Measurements from ENCODE around the gene CLMP. TPM values are rescaled to one million over a fixed set of nuclear protein-coding genes. Genes with fewer than 3 reads are reported as not detected.

Gene CLMP
- polyA plus RNA-seq, 1 donor (not counting 4 experiments of a cell fraction or from before 2014, with no cell fraction given), result 2.7 TPM

DNA sequence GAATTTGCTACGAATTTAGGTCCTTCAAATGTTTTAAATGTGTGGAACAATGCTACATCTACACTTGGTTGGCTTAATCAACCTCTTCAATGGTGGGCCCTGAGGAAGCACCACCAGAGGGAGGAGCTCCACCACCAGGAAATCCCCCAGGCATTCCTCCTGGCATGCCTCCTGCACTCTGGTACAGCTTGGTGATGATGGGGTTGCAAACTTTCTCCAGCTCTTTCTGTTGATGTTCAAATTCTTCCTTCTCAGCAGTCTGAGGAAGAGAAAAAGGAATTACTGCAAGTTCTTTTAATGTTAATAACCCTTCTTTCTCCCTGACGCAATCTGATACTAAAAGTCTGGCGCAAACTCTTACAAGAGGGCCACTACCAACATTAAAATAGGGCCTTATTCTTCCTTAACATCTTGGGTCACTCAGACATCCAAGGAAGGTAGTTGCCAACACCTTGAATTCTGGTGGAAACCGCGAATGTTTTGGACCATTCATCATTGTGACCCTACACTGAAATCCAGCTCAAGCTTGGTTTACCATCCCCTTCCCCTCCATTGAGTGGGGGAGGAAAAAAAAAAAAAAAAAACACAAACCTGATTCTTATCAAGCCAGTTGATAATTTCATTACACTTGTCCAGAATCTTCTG, 137.3 kb downstream of the CLMP start:
- Histone ChIP-seq H3K9me3 (ENCODE audit: control insufficient read depth, low read depth, low read length) (no peaks in the 10 kb centered on the region), H3K27me3 (ENCODE audit: control insufficient read depth, extremely low read depth, insufficient read depth, low read length) (no peaks in the 10 kb centered on the region), H3K4me1 (ENCODE audit: control insufficient read depth, extremely low read depth, insufficient read depth, low read length) (peaks cover 17% of the 10 kb centered on the region), H3K4me3 (ENCODE audit: control insufficient read depth in 2 of 3, extremely low read depth in 1 of 3, insufficient read depth in 2 of 3, low read depth in 1 of 3, low read length in 3 of 3) (no peak overlapping the region), H2AFZ (ENCODE audit: control insufficient read depth, low read length) (no peak overlapping the region), H3K9me1 (ENCODE audit: control insufficient read depth, extremely low read depth, insufficient read depth, low read length) (no peaks in the 10 kb centered on the region), H3K27ac (ENCODE audit: control insufficient read depth, insufficient read depth, low read length) (no peak overlapping the region), H3K9ac (ENCODE audit: control insufficient read depth, extremely low read depth, insufficient read depth, low read length) (no peak overlapping the region), H3K79me2 (ENCODE audit: control insufficient read depth, insufficient read depth, low read length) (peaks cover 36% of the 10 kb centered on the region), H4K20me1 (ENCODE audit: control insufficient read depth, extremely low read depth, insufficient read depth, low read length) (peaks cover 55% of the 10 kb centered on the region), H3K36me3 (ENCODE audit: control insufficient read depth in 2 of 2, extremely low read depth in 1 of 2, insufficient read depth in 2 of 2, low read length in 2 of 2) (peaks cover 39 to 49% of the 10 kb centered on the region in 2 experiments), H3K4me2 (ENCODE audit: control insufficient read depth, extremely low read depth, insufficient read depth, low read depth, low read length) (no peak overlapping the region)
- dilution Hi-C loops (cut with MboI; ENCODE audit: extremely low pct_ligation_motif_present, low sequenced_read_pairs), result no loop called here
- TF ChIP-seq, protein P1, sequence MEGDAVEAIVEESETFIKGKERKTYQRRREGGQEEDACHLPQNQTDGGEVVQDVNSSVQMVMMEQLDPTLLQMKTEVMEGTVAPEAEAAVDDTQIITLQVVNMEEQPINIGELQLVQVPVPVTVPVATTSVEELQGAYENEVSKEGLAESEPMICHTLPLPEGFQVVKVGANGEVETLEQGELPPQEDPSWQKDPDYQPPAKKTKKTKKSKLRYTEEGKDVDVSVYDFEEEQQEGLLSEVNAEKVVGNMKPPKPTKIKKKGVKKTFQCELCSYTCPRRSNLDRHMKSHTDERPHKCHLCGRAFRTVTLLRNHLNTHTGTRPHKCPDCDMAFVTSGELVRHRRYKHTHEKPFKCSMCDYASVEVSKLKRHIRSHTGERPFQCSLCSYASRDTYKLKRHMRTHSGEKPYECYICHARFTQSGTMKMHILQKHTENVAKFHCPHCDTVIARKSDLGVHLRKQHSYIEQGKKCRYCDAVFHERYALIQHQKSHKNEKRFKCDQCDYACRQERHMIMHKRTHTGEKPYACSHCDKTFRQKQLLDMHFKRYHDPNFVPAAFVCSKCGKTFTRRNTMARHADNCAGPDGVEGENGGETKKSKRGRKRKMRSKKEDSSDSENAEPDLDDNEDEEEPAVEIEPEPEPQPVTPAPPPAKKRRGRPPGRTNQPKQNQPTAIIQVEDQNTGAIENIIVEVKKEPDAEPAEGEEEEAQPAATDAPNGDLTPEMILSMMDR (optimal IDR thresholded peaks at IDR 0.05 in 1 of 3, IDR thresholded peaks at IDR 0.05 in 1 of 3, conservative IDR thresholded peaks at IDR 0.05 in 1 of 3; ENCODE audit: extremely low read depth in 1 of 3, insufficient read depth in 2 of 3, low read length in 3 of 3), result no peak
- no peak for TF ChIP-seq EZH2 (IDR thresholded peaks at IDR 0.05; ENCODE audit: low read length)
- no peak for DNase-seq (ENCODE audit: low read depth, low spot score)
- FAIRE-seq, result no peak

DNA sequence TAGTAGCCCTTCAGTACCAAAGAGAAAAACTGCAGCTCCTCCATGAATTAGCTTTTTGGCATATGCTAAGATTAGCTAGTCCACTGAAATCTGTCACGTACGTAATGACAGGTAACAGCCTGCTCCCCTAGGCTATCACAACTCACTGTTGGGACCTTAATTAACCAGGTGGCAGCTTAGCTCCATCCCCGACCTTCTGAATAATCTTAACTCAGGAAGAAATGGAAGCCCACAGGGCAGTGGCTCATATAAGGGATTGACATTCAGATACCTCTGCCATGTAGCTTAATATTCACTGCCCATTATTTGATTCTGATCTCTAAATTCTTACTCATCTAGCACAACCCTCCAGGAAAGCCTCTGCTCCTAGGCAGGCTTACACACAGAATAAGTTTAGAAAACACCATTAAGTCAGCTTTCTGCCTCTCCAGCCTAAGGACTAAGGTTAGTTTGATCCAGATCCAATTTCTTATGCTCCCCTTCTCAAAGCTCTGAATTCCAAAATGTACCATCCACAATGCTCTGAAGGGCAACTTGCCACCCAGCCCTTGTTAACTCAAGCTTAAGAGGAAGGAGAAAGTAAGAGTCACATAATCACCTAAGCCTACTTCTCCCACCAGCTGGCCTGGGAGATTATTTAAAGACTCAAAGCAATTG, 138.1 kb downstream of the CLMP start:
- DNase-seq (ENCODE audit: low read depth, low spot score), result no peak
- Histone ChIP-seq H3K9me3 (ENCODE audit: control insufficient read depth, low read depth, low read length) (no peaks in the 10 kb centered on the region), H3K9me1 (ENCODE audit: control insufficient read depth, extremely low read depth, insufficient read depth, low read length) (no peaks in the 10 kb centered on the region), H3K27ac (ENCODE audit: control insufficient read depth, insufficient read depth, low read length) (no peak overlapping the region), H3K9ac (ENCODE audit: control insufficient read depth, extremely low read depth, insufficient read depth, low read length) (no peak overlapping the region), H2AFZ (ENCODE audit: control insufficient read depth, low read length) (no peak overlapping the region), H3K4me3 (ENCODE audit: control insufficient read depth in 2 of 3, extremely low read depth in 1 of 3, insufficient read depth in 2 of 3, low read depth in 1 of 3, low read length in 3 of 3) (no peak overlapping the region), H3K36me3 (ENCODE audit: control insufficient read depth in 2 of 2, extremely low read depth in 1 of 2, insufficient read depth in 2 of 2, low read length in 2 of 2) (peaks cover 39 to 49% of the 10 kb centered on the region in 2 experiments), H3K4me1 (ENCODE audit: control insufficient read depth, extremely low read depth, insufficient read depth, low read length) (peaks cover 17% of the 10 kb centered on the region), H3K79me2 (ENCODE audit: control insufficient read depth, insufficient read depth, low read length) (peaks cover 36% of the 10 kb centered on the region), H3K27me3 (ENCODE audit: control insufficient read depth, extremely low read depth, insufficient read depth, low read length) (no peaks in the 10 kb centered on the region), H4K20me1 (ENCODE audit: control insufficient read depth, extremely low read depth, insufficient read depth, low read length) (peaks cover 55% of the 10 kb centered on the region), H3K4me2 (ENCODE audit: control insufficient read depth, extremely low read depth, insufficient read depth, low read depth, low read length) (no peak overlapping the region)
- dilution Hi-C loops (cut with MboI; ENCODE audit: extremely low pct_ligation_motif_present, low sequenced_read_pairs), result no loop called here
- FAIRE-seq, result no peak
- TF ChIP-seq, protein P1 (optimal IDR thresholded peaks at IDR 0.05 in 1 of 3, IDR thresholded peaks at IDR 0.05 in 1 of 3, conservative IDR thresholded peaks at IDR 0.05 in 1 of 3; ENCODE audit: extremely low read depth in 1 of 3, insufficient read depth in 2 of 3, low read length in 3 of 3), result no peak
- TF ChIP-seq EZH2 (IDR thresholded peaks at IDR 0.05; ENCODE audit: low read length), result no peak

All from keratinocyte (primary cell).